ENCODE data around the gene IPO13.

IPO13 gene

GRCh38 chr1:43962324-43962723 lies 15.6 kb downstream of the IPO13 start:
- no peak overlapping the region for H3K9ac ChIP-seq (ENCODE audit: low read depth in 1 of 2, low read length in 2 of 2)
- H3K4me3 ChIP-seq (ENCODE audit: low read depth in 1 of 2, low read length in 2 of 2): no peak overlapping the region
- H3K27me3 ChIP-seq (ENCODE audit: control insufficient read depth in 1 of 2, insufficient read depth in 2 of 2, low read length in 2 of 2): no peaks in the 10 kb centered on the region
- no peaks in the 10 kb centered on the region for H3K4me1 ChIP-seq (ENCODE audit: control insufficient read depth in 1 of 2, insufficient read depth in 2 of 2, low read length in 2 of 2)
- H3K27ac ChIP-seq (ENCODE audit: low read depth, low read length): no peak overlapping the region
- no peaks in the 10 kb centered on the region for H3K9me3 ChIP-seq (ENCODE audit: control insufficient read depth in 1 of 2, low read length in 2 of 2)
- peaks cover 27 to 61% of the 10 kb centered on the region in 2 donors for H3K36me3 ChIP-seq (ENCODE audit: control insufficient read depth in 1 of 2, insufficient read depth in 2 of 2, low read length in 2 of 2)

GRCh38 chr1:43963006-43963405 lies 16.3 kb downstream of the IPO13 start:
- no peak overlapping the region for H3K9ac ChIP-seq (ENCODE audit: low read depth in 1 of 2, low read length in 2 of 2)
- peaks cover 25 to 58% of the 10 kb centered on the region in 2 donors for H3K36me3 ChIP-seq (ENCODE audit: control insufficient read depth in 1 of 2, insufficient read depth in 2 of 2, low read length in 2 of 2)
- H3K27me3 ChIP-seq (ENCODE audit: control insufficient read depth in 1 of 2, insufficient read depth in 2 of 2, low read length in 2 of 2): no peaks in the 10 kb centered on the region
- no peaks in the 10 kb centered on the region for H3K4me1 ChIP-seq (ENCODE audit: control insufficient read depth in 1 of 2, insufficient read depth in 2 of 2, low read length in 2 of 2)
- no peak overlapping the region for H3K4me3 ChIP-seq (ENCODE audit: low read depth in 1 of 2, low read length in 2 of 2)
- H3K27ac ChIP-seq (ENCODE audit: low read depth, low read length): no peak overlapping the region
- no peaks in the 10 kb centered on the region for H3K9me3 ChIP-seq (ENCODE audit: control insufficient read depth in 1 of 2, low read length in 2 of 2)

GRCh38 chr1:43963890-43964289 lies 17.1 kb downstream of the IPO13 start:
- no peak overlapping the region for H3K27ac ChIP-seq (ENCODE audit: low read depth, low read length)

GRCh38 chr1:43965316-43965715 lies 18.6 kb downstream of the IPO13 start:
- Histone ChIP-seq H3K27ac (ENCODE audit: low read depth, low read length) (no peak overlapping the region), H3K36me3 (ENCODE audit: control insufficient read depth in 1 of 2, insufficient read depth in 2 of 2, low read length in 2 of 2) (peaks cover 15 to 37% of the 10 kb centered on the region in 2 donors), H3K9me3 (ENCODE audit: control insufficient read depth in 1 of 2, low read length in 2 of 2) (no peaks in the 10 kb centered on the region), H3K4me1 (ENCODE audit: control insufficient read depth in 1 of 2, insufficient read depth in 2 of 2, low read length in 2 of 2) (peaks cover 2 to 7% of the 10 kb centered on the region in 2 donors), H3K27me3 (ENCODE audit: control insufficient read depth in 1 of 2, insufficient read depth in 2 of 2, low read length in 2 of 2) (no peaks in the 10 kb centered on the region), H3K4me3 (ENCODE audit: low read depth in 1 of 2, low read length in 2 of 2) (no peak overlapping the region), H3K9ac (ENCODE audit: low read depth in 1 of 2, low read length in 2 of 2) (no peak overlapping the region)

More at GRCh38 chr1:43963890-43964289, 17.1 kb downstream of the IPO13 start:
- Histone ChIP-seq H3K9ac (ENCODE audit: low read depth in 1 of 2, low read length in 2 of 2) (no peak overlapping the region), H3K27me3 (ENCODE audit: control insufficient read depth in 1 of 2, insufficient read depth in 2 of 2, low read length in 2 of 2) (no peaks in the 10 kb centered on the region), H3K4me3 (ENCODE audit: low read depth in 1 of 2, low read length in 2 of 2) (no peak overlapping the region), H3K4me1 (ENCODE audit: control insufficient read depth in 1 of 2, insufficient read depth in 2 of 2, low read length in 2 of 2) (no peaks in the 10 kb centered on the region), H3K9me3 (ENCODE audit: control insufficient read depth in 1 of 2, low read length in 2 of 2) (no peaks in the 10 kb centered on the region), H3K36me3 (ENCODE audit: control insufficient read depth in 1 of 2, insufficient read depth in 2 of 2, low read length in 2 of 2) (peaks cover 22 to 49% of the 10 kb centered on the region in 2 donors)

GRCh38 chr1:43968348-43968948 lies 21.7 kb downstream of the IPO13 start:
- Histone ChIP-seq H3K4me1 (ENCODE audit: control insufficient read depth in 1 of 2, insufficient read depth in 2 of 2, low read length in 2 of 2) (peaks cover 10 to 19% of the 10 kb centered on the region in 2 donors), H3K36me3 (ENCODE audit: control insufficient read depth in 1 of 2, insufficient read depth in 2 of 2, low read length in 2 of 2) (peaks cover 8 to 33% of the 10 kb centered on the region in 2 donors), H3K27ac (ENCODE audit: low read depth, low read length) (no peak overlapping the region), H3K9ac (ENCODE audit: low read depth in 1 of 2, low read length in 2 of 2) (no peak overlapping the region), H3K4me3 (ENCODE audit: low read depth in 1 of 2, low read length in 2 of 2) (no peak overlapping the region), H3K27me3 (ENCODE audit: control insufficient read depth in 1 of 2, insufficient read depth in 2 of 2, low read length in 2 of 2) (no peaks in the 10 kb centered on the region), H3K9me3 (ENCODE audit: control insufficient read depth in 1 of 2, low read length in 2 of 2) (no peaks in the 10 kb centered on the region)

- Histone ChIP-seq H3K4me1 (ENCODE audit: control insufficient read depth in 1 of 2, insufficient read depth in 2 of 2, low read length in 2 of 2) (peaks cover 18 to 27% of the 10 kb centered on the region in 2 donors), H3K36me3 (ENCODE audit: control insufficient read depth in 1 of 2, insufficient read depth in 2 of 2, low read length in 2 of 2) (peaks cover 8 to 28% of the 10 kb centered on the region in 2 donors), H3K27ac (ENCODE audit: low read depth, low read length) (no peak overlapping the region), H3K4me3 (ENCODE audit: low read depth in 1 of 2, low read length in 2 of 2) (peak overlapping the region; percentile 96 to 99), H3K9me3 (ENCODE audit: control insufficient read depth in 1 of 2, low read length in 2 of 2) (no peaks in the 10 kb centered on the region), H3K27me3 (ENCODE audit: control insufficient read depth in 1 of 2, insufficient read depth in 2 of 2, low read length in 2 of 2) (no peaks in the 10 kb centered on the region), H3K9ac (ENCODE audit: low read depth in 1 of 2, low read length in 2 of 2) (no peak overlapping the region)
Observed at GRCh38 chr1:43969416-43969745, 22.6 kb downstream of the IPO13 start.

GRCh38 chr1:43969746-43970466 lies 23.2 kb downstream of the IPO13 start, which contains the start of gene DPH2:
DPH2 (plus strand) TSS chr1:43970010; CDS start chr1:43970176, 166 bp downstream.
- H3K4me3 ChIP-seq (ENCODE audit: low read depth in 1 of 2, low read length in 2 of 2): peak within 1 kb of the TSS; percentile 96 to 99
- H3K27me3 ChIP-seq (ENCODE audit: control insufficient read depth in 1 of 2, insufficient read depth in 2 of 2, low read length in 2 of 2): no peaks in the 10 kb centered on the region
- H3K9me3 ChIP-seq (ENCODE audit: control insufficient read depth in 1 of 2, low read length in 2 of 2): no peaks in the 10 kb centered on the region
- H3K27ac ChIP-seq (ENCODE audit: low read depth, low read length): no peak within 1 kb of the TSS
- H3K9ac ChIP-seq (ENCODE audit: low read depth in 1 of 2, low read length in 2 of 2): peak within 1 kb of the TSS; percentile 51 to 79
- H3K4me1 ChIP-seq (ENCODE audit: control insufficient read depth in 1 of 2, insufficient read depth in 2 of 2, low read length in 2 of 2): peaks cover 18 to 27% of the 10 kb centered on the region in 2 donors
- H3K36me3 ChIP-seq (ENCODE audit: control insufficient read depth in 1 of 2, insufficient read depth in 2 of 2, low read length in 2 of 2): peaks cover 4 to 23% of the 10 kb centered on the region in 2 donors

- Histone ChIP-seq H3K9me3 (ENCODE audit: control insufficient read depth in 1 of 2, low read length in 2 of 2) (no peaks in the 10 kb centered on the region), H3K9ac (ENCODE audit: low read depth in 1 of 2, low read length in 2 of 2) (peak overlapping the region; percentile 51 to 79), H3K4me1 (ENCODE audit: control insufficient read depth in 1 of 2, insufficient read depth in 2 of 2, low read length in 2 of 2) (peaks cover 18 to 29% of the 10 kb centered on the region in 2 donors), H3K27me3 (ENCODE audit: control insufficient read depth in 1 of 2, insufficient read depth in 2 of 2, low read length in 2 of 2) (no peaks in the 10 kb centered on the region), H3K27ac (ENCODE audit: low read depth, low read length) (no peak overlapping the region), H3K36me3 (ENCODE audit: control insufficient read depth in 1 of 2, insufficient read depth in 2 of 2, low read length in 2 of 2) (peaks cover 4 to 21% of the 10 kb centered on the region in 2 donors), H3K4me3 (ENCODE audit: low read depth in 1 of 2, low read length in 2 of 2) (peak overlapping the region; percentile 96 to 99)
Observed at GRCh38 chr1:43970502-43970901, 23.8 kb downstream of the IPO13 start.

GRCh38 chr1:43970911-43971310 lies 24.2 kb downstream of the IPO13 start:
- Histone ChIP-seq H3K4me3 (ENCODE audit: low read depth in 1 of 2, low read length in 2 of 2) (peak overlapping the region; percentile 96 to 99), H3K9ac (ENCODE audit: low read depth in 1 of 2, low read length in 2 of 2) (peak overlapping the region in 1 of 2 donors; percentile 79), H3K27me3 (ENCODE audit: control insufficient read depth in 1 of 2, insufficient read depth in 2 of 2, low read length in 2 of 2) (no peaks in the 10 kb centered on the region), H3K9me3 (ENCODE audit: control insufficient read depth in 1 of 2, low read length in 2 of 2) (no peaks in the 10 kb centered on the region), H3K36me3 (ENCODE audit: control insufficient read depth in 1 of 2, insufficient read depth in 2 of 2, low read length in 2 of 2) (peaks cover 4 to 21% of the 10 kb centered on the region in 2 donors), H3K27ac (ENCODE audit: low read depth, low read length) (no peak overlapping the region), H3K4me1 (ENCODE audit: control insufficient read depth in 1 of 2, insufficient read depth in 2 of 2, low read length in 2 of 2) (peaks cover 22 to 33% of the 10 kb centered on the region in 2 donors)

- Histone ChIP-seq H3K4me3 (ENCODE audit: low read depth in 1 of 2, low read length in 2 of 2) (no peak overlapping the region), H3K27ac (ENCODE audit: low read depth, low read length) (no peak overlapping the region), H3K9ac (ENCODE audit: low read depth in 1 of 2, low read length in 2 of 2) (no peak overlapping the region)
Observed at GRCh38 chr1:43971336-43971980, 24.7 kb downstream of the IPO13 start.

More at GRCh38 chr1:43971336-43971980, 24.7 kb downstream of the IPO13 start:
- H3K36me3 ChIP-seq (ENCODE audit: control insufficient read depth in 1 of 2, insufficient read depth in 2 of 2, low read length in 2 of 2): peaks cover 7 to 19% of the 10 kb centered on the region in 2 donors
- H3K4me1 ChIP-seq (ENCODE audit: control insufficient read depth in 1 of 2, insufficient read depth in 2 of 2, low read length in 2 of 2): peaks cover 27 to 39% of the 10 kb centered on the region in 2 donors
- H3K9me3 ChIP-seq (ENCODE audit: control insufficient read depth in 1 of 2, low read length in 2 of 2): no peaks in the 10 kb centered on the region
- no peaks in the 10 kb centered on the region for H3K27me3 ChIP-seq (ENCODE audit: control insufficient read depth in 1 of 2, insufficient read depth in 2 of 2, low read length in 2 of 2)
